ENCODE measurements around the gene POU2AF2.
"Not testable (repeated sequence)": the region's sequence is repeated elsewhere in the genome, so short reads cannot be mapped to it uniquely, and the experiment has no call there.

POU2AF2 gene

GRCh38 chr11:111305162-111305802, 59.8 kb downstream of the POU2AF2 start:
- DNase-seq: no peak

GRCh38 chr11:111305876-111306275, 60.4 kb downstream of the POU2AF2 start:
- DNase-seq: no peak

DNA sequence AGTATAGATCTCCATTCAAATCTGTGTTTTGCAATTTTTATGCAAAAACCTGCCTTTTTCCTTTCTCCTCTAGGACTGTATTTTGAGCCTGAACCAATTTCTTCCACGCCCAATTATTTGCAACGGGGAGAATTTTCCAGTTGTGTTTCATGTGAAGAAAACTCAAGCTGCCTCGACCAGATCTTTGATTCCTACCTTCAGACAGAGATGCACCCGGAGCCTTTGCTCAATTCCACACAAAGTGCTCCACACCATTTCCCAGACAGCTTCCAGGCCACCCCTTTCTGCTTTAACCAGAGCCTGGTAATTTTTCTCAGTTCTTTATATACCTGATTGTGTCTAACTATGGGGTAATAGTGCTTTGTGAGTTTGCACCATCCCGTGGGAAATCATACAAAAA, 60.8 kb downstream of the POU2AF2 start:
- DNase-seq: no peak

- no peak for DNase-seq
Measured at GRCh38 chr11:111307472-111308108, 62.1 kb downstream of the POU2AF2 start.

DNA sequence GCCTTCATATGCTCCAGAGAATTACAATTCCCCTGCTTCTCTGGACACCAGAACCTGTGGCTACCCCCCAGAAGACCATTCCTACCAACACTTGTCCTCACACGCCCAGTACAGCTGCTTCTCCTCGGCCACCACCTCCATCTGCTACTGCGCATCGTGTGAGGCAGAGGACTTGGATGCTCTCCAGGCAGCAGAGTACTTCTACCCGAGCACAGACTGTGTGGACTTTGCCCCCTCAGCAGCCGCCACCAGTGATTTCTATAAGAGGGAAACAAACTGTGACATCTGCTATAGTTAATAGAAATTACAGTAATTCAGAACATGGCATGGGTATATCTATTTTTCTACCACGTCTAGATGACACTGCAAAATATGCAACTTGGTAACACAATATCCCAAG, 62.6 kb downstream of the POU2AF2 start:
- no peak for DNase-seq

DNA sequence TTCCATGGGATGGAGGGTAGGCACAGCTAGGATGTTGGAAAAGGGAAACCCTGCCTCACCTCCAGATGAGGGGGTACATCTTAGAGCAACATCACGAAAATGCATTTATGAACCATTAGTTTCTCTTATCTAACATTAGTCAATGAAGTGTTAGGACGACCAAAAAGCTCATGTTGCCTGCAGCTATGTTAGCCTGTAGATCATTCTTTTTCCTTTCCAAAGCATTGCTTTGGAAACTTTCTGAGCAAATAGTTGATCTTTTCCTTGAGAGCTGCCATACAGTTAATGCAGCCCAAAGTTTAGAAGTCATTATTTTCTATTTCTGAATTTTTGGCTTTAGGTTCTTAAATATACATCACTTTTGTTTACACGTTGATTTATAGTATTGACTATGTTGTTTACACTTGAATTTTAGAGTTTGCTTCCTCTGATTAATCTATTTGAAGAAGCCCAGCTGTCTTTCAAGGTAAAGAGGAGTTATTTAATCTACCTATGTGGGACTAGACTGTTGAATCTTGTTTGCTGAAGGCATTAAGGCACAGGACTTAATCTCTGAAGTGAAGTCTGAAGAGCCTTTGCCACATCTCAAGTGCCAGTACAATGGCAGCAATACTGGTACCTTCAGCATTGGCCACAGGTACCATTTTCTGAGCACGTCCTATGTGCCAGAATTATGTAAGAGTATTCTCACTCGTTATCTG, 63.8 kb downstream of the POU2AF2 start:
- no peak for DNase-seq

DNA sequence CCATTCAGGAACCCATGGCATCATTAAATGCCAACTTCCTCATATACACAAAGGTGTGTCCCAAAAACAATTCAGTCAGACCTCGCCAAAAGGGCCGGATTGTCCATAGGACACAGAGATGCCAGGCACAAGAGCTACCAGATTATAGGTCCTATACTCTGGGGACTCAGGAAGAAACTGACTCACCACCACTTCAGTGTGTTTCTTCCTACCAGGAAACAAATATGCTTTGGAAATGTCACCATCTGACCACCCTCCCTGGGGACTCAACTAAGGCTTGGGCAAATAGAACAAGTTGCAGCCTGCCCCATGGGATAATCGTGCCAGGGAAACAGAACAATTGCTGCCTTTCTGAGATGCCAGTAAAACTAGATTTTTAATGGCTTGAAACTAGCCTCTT, 64.6 kb downstream of the POU2AF2 start:
- peak; percentile 81 for DNase-seq

GRCh38 chr11:111310723-111311122, 65.2 kb downstream of the POU2AF2 start:
- DNase-seq: no peak

- no peak for DNase-seq
Measured at GRCh38 chr11:111312076-111312475, 66.6 kb downstream of the POU2AF2 start.

DNA sequence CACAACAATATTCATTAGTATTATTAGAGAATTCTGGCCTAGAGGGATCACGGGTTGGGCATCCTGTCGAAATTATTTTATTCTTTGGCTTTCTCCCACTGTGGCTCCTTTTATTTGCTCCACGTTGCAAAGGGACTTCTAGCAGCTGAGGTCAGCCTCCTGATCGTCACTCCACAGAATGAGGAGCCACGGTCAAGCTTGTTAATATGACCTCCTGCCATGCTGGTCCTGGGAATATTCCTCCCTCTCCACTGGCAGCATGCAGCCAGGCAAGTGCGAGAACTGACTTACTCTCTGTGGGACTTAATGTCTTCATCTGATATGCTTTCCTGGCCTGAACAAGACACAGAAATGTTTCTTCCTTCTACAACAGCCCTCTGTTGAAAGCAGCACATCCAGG, 73.8 kb downstream of the POU2AF2 start:
- DNase-seq: no peak

- not testable (repeated sequence) for DNase-seq
Measured at GRCh38 chr11:111320199-111320598, 74.7 kb downstream of the POU2AF2 start.

GRCh38 chr11:111320728-111321568, 75.4 kb downstream of the POU2AF2 start:
- no peak for DNase-seq

GRCh38 chr11:111322534-111322933, 77.0 kb downstream of the POU2AF2 start:
- no peak for DNase-seq

DNA sequence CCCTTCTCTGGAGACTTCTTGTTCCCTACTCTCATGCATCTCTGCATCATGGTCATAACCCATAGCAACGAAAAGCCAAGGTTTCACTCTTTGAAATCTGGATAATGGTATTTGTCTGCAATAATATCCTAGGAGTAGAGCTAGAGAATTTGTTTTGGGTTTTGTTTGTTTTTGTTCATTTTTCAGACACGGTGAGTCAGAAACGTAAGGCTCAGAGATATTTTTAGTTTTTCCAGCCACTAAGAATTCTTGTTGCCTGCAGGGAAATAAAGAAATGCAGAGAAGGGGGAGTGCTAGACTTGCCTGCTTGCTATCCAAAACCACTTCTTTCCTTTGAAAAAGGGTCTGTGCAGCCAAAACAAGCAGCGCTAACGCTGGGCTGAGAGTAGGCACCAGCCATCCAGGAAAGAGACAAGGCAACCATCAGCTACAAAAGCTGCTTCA, 78.8 kb downstream of the POU2AF2 start:
- DNase-seq: no peak

DNA sequence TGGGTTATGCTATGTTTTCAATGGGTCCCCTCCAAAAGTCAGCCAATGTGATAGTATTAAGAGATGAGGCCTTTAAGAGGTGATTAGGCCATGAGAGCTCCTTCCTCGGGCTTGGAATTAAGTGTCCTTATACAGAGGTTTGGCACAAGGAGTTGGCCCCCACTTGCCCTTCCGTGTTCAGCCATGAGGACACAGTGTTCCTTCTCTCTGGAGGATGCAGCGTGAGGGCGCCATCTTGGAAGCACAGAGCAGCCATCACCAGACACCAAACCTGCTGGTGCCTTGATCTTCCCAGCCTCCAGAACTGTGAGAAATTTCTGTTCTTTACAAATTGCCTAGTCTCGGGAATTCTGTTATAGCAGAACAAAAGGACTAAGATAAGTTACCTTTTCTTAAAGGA, 79.7 kb downstream of the POU2AF2 start:
- DNase-seq: no peak

DNA sequence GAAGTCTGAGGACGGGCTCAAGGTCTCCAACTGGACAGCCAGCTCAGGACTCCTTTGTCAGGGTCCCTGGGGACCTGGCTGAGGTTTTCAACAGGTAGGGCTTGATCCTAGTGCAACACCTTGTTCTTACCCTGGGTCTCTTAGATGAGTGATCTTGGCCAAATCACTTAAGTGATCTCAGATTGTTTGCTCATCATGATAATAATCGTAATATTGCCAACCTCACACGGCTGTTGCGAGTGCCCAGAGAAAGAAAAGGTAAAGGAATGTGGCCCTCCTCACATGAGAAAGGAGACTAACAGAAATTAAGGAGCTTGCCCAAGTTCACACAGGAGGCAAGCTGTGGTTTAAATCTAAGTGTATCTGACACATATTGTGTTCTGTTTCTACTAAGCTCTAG, 81.3 kb downstream of the POU2AF2 start:
- no peak for DNase-seq

GRCh38 chr11:111327908-111328624, 82.5 kb downstream of the POU2AF2 start:
- peak; percentile 84 for DNase-seq

DNA sequence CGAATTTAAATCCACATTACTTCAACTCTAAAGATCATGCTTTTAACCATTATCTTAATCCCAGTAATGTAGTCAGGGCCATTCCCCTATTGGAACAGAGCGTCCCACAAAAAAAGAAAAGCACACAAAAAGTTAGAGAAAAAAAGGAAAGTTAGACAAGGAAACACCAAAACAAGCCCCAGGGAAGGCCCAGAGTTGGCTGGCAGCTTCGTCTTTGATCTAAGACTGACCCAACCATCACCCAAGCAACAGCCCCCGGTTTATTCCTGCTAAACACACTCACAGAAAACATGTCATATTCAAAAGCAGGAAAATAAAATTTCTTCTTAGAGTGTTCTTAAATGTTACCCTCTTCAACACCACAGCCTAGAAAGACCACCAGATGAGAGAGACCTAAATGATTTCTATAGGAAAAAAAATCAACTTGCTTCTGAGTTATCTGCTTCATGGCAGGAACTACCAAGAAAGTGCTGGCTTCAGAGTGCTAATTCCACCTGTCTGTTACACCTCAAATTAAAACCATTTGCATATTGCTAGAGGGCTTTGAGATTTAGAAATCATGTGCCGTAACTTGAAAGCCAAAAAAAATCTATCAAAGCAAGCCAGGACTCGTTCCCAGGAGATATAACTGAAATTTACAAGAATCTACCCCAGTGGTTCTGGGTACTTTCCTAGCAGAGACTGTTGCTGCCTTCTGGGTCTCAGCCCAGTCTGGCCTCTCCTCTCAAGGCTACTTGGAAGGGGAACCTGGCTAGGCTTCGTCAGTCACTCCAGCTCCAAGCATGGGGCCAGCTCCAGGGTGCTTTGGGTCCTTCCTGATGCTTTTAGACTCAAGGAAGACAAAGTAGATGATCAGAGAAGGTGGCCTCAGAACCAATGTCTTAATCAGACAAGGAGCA, 84.0 kb downstream of the POU2AF2 start:
- DNase-seq: peak; percentile 39

- DNase-seq: no peak
Measured at GRCh38 chr11:111330234-111330893, 84.8 kb downstream of the POU2AF2 start.

DNA sequence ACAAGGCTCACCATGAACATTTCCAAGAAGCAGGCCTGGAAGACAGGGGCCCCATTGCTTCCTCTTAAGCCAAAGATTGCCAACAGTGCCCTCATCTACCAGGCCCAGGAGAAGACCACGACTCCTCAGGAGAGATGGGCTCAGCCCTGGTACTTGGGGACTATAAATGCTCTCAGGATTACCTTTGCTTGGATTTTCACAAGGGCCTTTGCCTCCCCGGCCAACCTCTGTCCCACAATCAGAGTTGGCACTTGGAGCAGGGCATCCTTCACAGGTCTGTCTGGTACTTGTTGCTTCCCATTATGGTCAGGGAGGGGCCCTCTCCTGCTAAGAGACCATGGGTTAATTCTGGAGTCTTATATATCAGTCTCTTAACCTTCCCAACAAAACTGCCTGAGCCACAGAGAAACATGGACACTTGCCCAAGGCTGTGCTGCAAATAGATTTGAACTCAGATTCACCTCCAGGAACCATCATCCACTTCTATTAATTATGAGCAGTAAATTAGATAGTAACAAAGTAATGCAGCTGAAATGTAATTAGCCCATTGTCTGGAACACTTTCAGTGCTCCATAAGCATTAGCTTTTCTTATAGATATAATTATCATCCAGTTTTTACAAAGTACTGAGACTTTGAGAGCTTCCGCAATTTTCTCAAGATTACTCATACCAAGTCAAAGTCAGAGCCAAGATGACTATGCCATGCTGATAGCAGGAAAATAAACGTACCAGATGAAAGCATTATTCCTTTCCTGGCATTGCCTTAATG, 86.4 kb downstream of the POU2AF2 start:
- no peak for DNase-seq

Measured in NCI-H1048 (cell line).